Erythroblast (primary cell): ENCODE results near the gene PAX3.

Source experiments
- DNase-seq, 2 experiments: peaks; one replicate each; lab custom pipeline; 2025; lab: John Stamatoyannopoulos, UW
- GATA1 ChIP-seq: IDR thresholded peaks from 2 replicates; pipeline ENCODE4 v1.6.1; 2011; ENCODE audit warnings: low read depth, mild to moderate bottlenecking, control low read depth, low read length, moderate library complexity
- POLR2A ChIP-seq: IDR thresholded peaks from 2 replicates; pipeline ENCODE4 v1.6.1; 2011; ENCODE audit warnings: mild to moderate bottlenecking, low read length

PAX3 gene

DNA sequence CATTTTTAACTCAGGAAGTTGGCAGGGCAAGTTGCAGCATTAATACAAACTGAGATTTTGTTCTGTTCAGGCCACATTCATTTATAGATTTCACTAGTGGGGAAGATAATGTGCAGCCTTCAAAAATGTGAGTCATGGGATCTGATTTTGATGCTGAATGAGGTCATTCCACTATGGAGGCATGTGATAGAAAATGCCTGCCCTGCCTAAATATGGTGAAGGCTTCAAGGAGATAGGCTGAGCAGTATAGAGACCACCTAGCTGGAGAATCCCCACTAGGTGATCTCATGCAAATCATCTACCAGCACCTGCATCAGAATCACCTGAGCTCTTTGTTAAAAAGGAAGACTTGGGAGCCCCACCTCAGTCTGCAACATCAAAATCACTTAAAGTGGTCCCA, 43.7 kb downstream of the PAX3 start:
- TF ChIP-seq GATA1 = no peak
- TF ChIP-seq POLR2A = no peak
- no peak for DNase-seq

DNA sequence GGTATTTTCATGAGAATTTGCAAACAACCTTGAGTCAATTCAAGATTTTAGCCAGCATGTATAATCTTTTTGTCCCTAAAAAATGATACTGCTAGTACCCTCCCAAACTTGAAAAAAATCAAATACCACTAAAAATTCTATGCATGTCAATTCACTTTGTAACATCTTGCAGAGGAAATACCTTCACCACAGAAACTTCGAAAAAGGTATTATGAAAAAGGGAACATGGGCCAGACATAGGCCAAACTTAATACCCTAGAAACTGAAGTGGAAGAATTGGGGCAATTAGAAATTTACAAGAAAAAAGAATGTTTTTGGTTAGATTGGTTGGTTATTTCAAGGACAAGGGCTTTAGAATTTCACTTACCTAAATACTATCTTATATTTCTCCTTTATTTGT, 48.5 kb downstream of the PAX3 start:
- TF ChIP-seq POLR2A (no peak), GATA1 (no peak)
- DNase-seq = no peak

DNA sequence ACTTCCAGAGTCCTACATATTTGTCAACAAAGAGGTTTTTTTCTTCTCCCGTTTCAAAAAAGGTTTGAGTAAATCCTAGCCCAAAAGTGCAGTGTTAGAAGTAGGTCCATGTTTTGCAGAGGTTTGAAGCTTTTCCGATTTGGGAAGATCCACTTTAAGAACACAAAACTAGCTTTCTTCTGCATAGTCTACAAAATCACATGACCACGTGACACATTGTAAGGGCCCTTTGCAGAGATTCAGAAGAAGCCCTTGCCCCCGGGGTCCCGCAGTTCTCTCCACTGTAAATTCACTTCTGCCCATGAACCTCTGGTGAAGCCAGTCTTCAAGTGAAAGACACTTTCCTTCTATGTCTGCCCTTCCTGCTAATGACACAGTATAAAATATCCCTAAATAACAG, 49.4 kb downstream of the PAX3 start:
- DNase-seq = no peak
- TF ChIP-seq POLR2A = no peak
- no peak for TF ChIP-seq GATA1

DNA sequence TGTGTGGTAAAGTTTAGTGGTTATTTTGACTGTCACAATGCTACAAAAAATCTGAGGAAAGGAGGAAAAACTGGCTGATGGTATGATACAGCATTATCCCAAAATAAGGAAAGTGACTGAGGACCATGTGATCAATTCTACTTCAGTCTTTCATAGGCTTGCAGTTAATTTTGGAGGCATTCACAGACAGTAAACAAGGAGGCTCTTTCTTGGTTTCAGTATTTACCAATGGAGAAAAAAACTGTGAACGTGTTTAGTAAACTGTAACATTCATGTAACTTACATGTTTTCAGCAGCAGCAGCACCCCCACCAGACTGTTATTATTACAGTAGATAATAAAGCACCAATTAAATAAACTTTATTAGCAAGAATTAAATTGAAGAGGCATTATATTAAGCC, 50.0 kb downstream of the PAX3 start:
- TF ChIP-seq POLR2A (no peak), GATA1 (no peak)
- no peak for DNase-seq

DNA sequence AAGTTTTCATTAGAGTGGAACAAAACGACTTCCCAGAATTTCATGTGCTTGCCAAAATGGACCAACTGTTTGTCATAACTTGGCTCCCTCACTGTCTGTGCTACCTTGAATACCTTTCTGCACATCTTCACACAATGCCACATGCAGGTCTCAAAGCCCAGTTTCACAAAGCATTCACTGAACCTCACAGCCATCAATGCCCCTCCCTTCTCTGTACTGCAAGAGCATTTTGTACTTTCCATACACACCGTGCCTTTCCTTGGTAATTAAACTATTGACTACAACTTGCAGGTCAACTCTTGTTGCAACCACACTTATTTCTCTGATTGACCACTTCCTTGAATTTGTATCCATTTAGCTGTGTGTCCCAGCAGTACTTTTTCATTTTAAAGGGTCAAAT, 50.5 kb downstream of the PAX3 start:
- no peak for TF ChIP-seq POLR2A
- no peak for TF ChIP-seq GATA1
- no peak for DNase-seq

DNA sequence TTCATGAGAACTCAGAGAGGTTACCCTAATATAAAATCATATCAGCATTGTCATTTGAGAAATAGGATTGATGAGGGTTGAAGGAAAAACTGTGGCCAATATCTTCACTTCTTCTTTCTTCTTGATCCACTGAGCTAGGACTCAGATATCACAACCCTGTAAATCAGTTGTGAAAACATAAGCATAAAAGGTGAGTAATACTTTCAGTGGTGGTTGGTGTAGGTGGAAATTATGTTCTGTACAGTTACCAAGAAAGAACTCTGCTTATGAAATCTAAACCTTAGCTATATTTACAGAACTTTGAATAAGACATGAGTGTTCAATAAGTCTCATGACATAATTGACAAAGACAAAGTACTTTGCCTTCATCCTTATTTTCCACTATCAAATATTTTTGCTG, 56.3 kb downstream of the PAX3 start:
- DNase-seq = no peak
- TF ChIP-seq POLR2A = no peak

DNA sequence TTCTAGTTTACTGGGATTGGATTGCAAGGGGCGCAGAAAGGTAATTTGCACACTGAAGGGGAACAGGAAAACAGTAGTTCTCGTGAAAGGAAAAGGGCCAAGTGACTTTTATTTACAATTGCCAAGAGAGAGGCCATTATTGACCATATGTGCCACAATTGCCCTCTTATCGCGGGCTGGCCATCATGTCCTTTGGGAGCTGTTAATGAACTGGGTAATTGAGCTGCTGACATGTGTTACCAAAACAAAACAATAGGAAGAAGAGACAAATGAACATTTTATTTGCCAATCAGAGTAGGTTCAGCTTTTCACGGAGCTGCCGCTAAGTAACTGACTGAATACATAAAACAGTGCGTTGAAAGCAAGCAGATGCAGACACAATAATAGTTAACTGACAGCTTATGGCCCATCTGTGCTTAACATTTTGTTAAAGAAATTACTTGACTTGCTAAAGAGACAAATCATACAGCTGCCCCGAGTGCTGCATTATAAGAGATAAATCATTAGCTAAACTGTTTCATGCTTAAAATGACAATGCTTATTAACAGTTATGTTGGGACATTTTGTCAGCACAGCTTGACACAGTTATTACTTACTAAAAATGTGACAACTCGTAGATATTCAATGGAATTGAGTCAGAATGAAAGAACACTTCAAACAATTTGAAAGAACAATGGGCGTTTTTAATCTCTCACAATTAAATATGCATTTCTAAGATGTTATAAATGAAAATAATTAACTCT, 57.5 kb downstream of the PAX3 start:
- TF ChIP-seq GATA1 (no peak), POLR2A (no peak)

DNA sequence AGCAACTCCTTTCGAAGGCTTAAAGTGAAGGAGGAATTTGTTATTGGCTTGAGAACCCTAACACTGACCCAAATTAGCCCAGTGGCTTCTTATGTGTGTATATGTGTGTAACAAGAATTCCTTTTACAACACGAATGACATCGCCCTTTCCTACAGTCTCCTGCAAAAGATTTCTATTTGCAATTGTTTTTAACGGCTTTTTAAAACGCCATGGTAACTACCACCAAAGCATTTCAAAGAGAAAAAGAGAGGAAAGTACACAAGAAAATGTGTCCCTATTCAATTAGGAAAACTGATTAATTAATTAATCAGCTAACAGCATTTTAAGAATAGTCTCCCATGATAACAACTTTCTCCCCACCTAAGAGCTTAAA, 58.1 kb downstream of the PAX3 start:
- no peak for TF ChIP-seq POLR2A
- no peak for TF ChIP-seq GATA1
- DNase-seq = no peak

More for the DNA sequence above, 57.5 kb downstream of the PAX3 start:
- DNase-seq = no peak

DNA sequence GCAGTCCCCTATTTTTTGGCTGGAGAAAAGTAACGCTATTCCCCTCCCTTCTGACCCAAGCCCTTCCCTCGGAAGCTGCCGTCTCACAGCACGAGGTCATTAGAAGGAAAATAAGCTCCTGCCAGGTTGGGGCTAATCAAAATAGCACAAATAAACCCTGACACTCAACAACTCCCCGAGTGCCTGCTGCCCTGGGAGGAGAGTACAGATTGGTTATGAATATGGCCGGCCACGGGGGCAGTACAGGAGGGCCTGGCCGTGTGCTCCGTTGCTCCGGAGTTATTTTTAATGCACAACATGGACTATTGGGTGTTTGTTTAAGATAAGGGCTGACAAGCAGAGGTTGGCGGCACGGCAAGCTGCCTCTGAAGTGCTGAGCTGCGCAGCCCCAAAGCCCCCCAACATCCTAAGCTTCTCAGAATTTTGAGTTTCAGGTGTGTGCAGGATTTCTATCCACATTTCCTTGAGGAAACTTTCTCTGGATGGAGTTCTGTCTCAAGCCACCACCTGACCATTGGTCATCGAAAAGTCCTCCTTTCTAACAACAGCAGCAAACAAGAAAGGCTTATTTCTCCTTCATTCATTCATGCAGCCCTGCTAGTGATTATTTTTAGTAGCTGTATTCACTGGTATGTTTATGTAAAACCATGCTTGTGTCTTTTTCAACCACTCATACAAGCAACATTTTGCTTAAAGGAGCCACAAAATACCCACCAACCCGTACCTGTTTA, 58.7 kb downstream of the PAX3 start:
- TF ChIP-seq GATA1 = no peak
- no peak for TF ChIP-seq POLR2A
- DNase-seq = no peak

DNA sequence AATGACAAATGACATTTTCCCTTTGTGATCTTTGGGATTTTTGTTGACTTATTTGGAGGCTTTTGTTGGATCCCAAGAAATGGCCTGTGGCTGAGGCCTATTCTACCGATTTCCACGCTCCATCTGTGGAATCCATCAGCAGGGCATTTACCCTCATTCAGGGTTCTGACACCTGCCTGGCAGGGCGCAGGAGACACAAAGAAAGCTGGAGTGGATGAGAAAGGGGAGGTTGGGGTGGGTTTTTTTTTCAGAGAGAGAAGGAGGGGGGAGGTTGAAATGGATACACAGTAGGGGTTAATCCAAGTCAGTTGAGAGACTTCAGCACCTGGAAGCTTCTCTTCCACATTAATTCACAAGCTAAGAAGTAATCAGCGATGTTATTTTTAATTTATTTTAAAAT, 59.7 kb downstream of the PAX3 start:
- no peak for TF ChIP-seq GATA1
- TF ChIP-seq POLR2A = no peak
- no peak for DNase-seq

DNA sequence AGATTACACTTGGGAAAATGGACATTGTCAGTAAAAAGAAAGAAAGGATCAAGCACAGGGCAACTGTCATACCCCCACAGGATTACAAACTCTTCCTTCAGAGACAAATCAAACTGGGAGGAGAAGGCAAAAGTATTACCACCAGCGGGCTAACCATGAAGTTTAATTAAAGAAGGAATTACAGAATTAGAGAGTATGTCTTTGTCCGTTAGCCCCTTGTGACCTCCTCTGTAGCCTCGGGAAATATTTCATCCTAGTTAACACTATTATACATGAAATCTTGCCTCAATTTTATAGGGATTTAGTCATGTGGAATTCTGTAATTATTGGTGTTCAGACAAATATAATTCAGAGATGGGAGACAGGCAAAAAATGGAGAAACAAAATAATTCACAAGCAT, 60.7 kb downstream of the PAX3 start:
- DNase-seq = no peak
- TF ChIP-seq POLR2A (no peak), GATA1 (no peak)

DNA sequence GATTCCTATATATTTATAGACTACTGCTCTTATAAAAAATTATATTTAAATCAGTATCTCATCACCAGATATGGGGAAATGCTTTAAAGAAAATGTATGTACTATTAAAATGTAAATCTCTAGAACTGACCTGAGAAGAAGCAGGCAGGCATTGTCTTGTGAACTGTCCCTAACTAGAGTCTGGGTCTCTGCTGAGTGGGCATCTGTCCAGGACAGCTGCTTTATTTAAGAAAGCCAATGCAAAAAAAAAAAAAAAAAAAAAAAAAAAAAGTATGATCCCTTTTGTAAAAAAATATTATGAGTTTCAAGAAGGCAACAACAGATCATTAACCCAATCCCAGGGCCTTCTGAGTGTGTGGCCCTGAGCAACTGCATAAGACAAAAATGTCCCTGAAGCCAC, 66.0 kb downstream of the PAX3 start:
- TF ChIP-seq GATA1 (no peak), POLR2A (no peak)
- no peak for DNase-seq

DNA sequence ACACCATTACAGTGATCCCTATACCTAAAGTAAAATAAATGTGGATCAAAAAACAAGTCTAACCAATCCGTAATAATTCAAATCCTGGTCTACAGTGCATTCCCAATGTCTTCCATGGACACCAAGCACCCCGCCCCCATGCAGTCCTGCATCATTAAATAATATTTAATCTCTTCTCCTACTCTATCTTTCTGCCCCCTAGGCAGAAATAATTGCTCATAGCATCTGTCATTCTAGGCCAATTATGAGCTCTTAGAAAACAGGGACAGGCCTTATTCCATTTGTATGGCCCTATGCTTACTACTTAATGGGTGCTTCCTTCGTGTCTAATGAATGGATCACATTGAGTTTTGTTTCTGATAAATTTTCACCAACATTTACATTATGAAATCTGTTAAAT, 66.4 kb downstream of the PAX3 start:
- no peak for TF ChIP-seq GATA1

DNA sequence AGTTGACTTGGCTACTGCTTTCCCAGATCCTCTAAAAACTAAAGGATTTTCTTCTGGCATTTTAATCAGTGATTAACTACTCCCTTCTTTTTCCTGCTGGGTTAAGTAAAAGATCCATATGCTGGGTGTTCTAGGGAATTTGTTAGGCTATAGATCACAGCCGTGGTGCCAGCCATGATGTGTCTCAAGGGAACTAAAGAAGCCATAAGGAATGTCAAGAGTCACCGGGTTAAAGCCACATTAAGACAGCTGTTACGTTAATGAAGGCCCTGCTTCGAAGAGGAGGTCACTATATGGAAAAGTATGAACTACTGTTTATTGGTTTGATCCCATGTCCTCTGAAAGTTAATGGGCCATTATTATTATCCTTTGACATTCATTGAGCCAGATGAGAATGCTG, 70.7 kb downstream of the PAX3 start:
- TF ChIP-seq POLR2A (no peak), GATA1 (no peak)

More for the DNA sequence above, 66.4 kb downstream of the PAX3 start:
- no peak for DNase-seq

DNA sequence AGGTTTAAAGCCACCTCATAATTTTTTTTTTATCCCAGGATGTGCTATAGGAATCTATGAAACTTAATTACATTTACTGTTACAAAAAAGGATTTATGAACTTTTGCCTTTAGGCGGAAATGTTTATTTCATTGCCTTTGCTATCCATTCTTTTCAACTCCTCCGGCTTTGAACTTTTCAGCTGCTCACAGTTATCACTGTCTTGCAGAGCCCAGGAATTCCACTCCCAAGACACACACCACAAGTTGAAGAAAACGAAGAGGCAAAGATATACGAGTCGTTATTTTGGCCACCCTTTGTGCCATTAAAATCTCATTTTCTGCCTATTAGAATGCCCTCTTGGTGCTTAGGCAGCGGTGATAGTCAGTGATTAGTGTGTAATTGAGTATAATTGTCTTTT, 80.0 kb downstream of the PAX3 start:
- TF ChIP-seq POLR2A (no peak), GATA1 (no peak)
- no peak for DNase-seq

More for the DNA sequence above, 70.7 kb downstream of the PAX3 start:
- DNase-seq = no peak

DNA sequence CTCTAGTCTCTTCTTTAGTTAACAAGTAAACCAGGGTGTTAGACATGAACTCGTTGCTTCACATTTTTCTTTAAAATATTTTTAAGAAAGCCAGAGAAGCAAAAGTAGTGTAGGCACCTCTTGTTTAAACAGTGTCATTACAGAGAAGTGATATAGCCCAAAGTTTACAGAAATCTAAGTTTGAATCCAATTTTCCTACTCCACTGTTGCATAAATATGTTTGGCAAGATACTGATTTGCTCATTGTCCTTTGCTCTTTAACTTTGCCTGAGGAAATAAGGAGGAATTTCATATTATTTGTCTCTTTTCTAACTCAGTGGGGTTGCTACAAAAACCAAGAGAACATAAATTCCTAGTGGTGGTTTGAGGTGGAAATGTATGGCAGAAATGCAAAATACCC, 81.1 kb downstream of the PAX3 start:
- TF ChIP-seq POLR2A = no peak
- no peak for TF ChIP-seq GATA1
- no peak for DNase-seq
